Kidney epithelial cell (primary cell): ENCODE data around the gene FAM43B. TPM values are rescaled to one million over a fixed set of nuclear protein-coding genes. Genes with fewer than 3 reads are reported as not detected.

ENCODE experiments used
- DNase-seq: peaks from one replicate; pipeline ENCODE4 v3.0.0-alpha.2; 2010; ENCODE audit warnings: low read depth
- H3K27me3 ChIP-seq: 2 replicates; pipeline ENCODE4 v1.6.0; 2011; ENCODE audit warnings: low read length; ENCODE audit not compliant: control insufficient read depth, insufficient read depth
- H3K36me3 ChIP-seq: 2 replicates; pipeline ENCODE4 v1.5.1; 2011; ENCODE audit warnings: low read length; ENCODE audit not compliant: control insufficient read depth, insufficient read depth
- H3K4me3 ChIP-seq: 2 replicates; pipeline ENCODE4 v1.5.1; 2011; ENCODE audit warnings: low read depth, mild to moderate bottlenecking, control low read depth, low read length
- CTCF ChIP-seq: IDR thresholded peaks from 2 replicates; pipeline ENCODE4 v1.5.1; 2011; ENCODE audit warnings: mild to moderate bottlenecking, moderate library complexity, low read length, control low read depth, inconsistent platforms; ENCODE audit not compliant: insufficient read depth, poor library complexity, severe bottlenecking
- total RNA-seq: library from RNA; depleted of rRNA; stranded (reverse); fragments of >200 nt; gene quantifications from 2 replicates; pipeline ENCODE4 v1.2.3, GENCODE V29; 2015

The FAM43B gene
- total RNA-seq, 1 donor from 2014 or later: 0.13 TPM

GRCh38 chr1:20558191-20558590 is 5.8 kb downstream of the FAM43B start:
- no peak for TF ChIP-seq CTCF
- peaks cover 46% of the 10 kb centered on the region for H3K27me3 ChIP-seq

GRCh38 chr1:20560966-20561365 is 8.6 kb downstream of the FAM43B start:
- no peak for TF ChIP-seq CTCF
- no peak overlapping the region for H3K4me3 ChIP-seq
- peaks cover 25% of the 10 kb centered on the region for H3K27me3 ChIP-seq
- no peak for DNase-seq
- no peaks in the 10 kb centered on the region for H3K36me3 ChIP-seq

More at GRCh38 chr1:20558191-20558590, 5.8 kb downstream of the FAM43B start:
- no peaks in the 10 kb centered on the region for H3K36me3 ChIP-seq
- no peak for DNase-seq
- no peak overlapping the region for H3K4me3 ChIP-seq

- H3K4me3 ChIP-seq: no peak overlapping the region
- TF ChIP-seq CTCF: no peak
These were observed 12.9 kb downstream of the FAM43B start for GRCh38 chr1:20565234-20565633.

GRCh38 chr1:20569523-20570098 is 17.2 kb downstream of the FAM43B start:
- H3K27me3 ChIP-seq: peaks cover 7% of the 10 kb centered on the region
- no peak overlapping the region for H3K4me3 ChIP-seq
- DNase-seq: no peak
- no peak for TF ChIP-seq CTCF
- H3K36me3 ChIP-seq: no peaks in the 10 kb centered on the region

More at GRCh38 chr1:20565234-20565633, 12.9 kb downstream of the FAM43B start:
- peaks cover 14% of the 10 kb centered on the region for H3K27me3 ChIP-seq
- no peak for DNase-seq
- H3K36me3 ChIP-seq: no peaks in the 10 kb centered on the region

- no peak for TF ChIP-seq CTCF
- DNase-seq: no peak
- H3K4me3 ChIP-seq: no peak overlapping the region
- H3K27me3 ChIP-seq: peaks cover 4% of the 10 kb centered on the region
- H3K36me3 ChIP-seq: no peaks in the 10 kb centered on the region
These were observed 19.1 kb downstream of the FAM43B start for GRCh38 chr1:20571427-20571826.

GRCh38 chr1:20573987-20574386 is 21.6 kb downstream of the FAM43B start:
- DNase-seq: no peak
- no peaks in the 10 kb centered on the region for H3K36me3 ChIP-seq
- TF ChIP-seq CTCF: no peak
- no peak overlapping the region for H3K4me3 ChIP-seq
- H3K27me3 ChIP-seq: peaks cover 4% of the 10 kb centered on the region
